HCT116 (cell line): ENCODE measurements around the gene SPARC. TPM values are rescaled to one million over a fixed set of nuclear protein-coding genes. Genes with fewer than 3 reads are reported as not detected.

Source experiments
- ATAC-seq: fragments of 200-7000 bp; cut with Tn5 transposase; 2 replicates; pipeline ENCODE4 v1.9.1; 2020; ENCODE audit warnings: mild to moderate bottlenecking, moderate library complexity
- BruUV-seq: library from RNA; stranded (reverse); fragments of 400-500 nt; replicated peaks from 2 replicates; lab custom pipeline; 2021; lab: Mats Ljungman, UMichigan
- CTCF ChIA-PET: fragments of 300-600 bp; sonication (Branson Sonifier 250); formaldehyde crosslinking; loops from one replicate; lab custom pipeline; 2021; ENCODE audit warnings: antibody characterized with exemption; lab: Charles Lee
- POLR2A ChIA-PET: fragments of 300-600, 350-600 bp; sonication (Branson Sonifier 250); formaldehyde crosslinking; loops from one replicate; lab custom pipeline; 2021; ENCODE audit warnings: antibody characterized with exemption; lab: Charles Lee
- RAD21 ChIA-PET, 2 experiments: fragments of 300-600 bp; sonication (Branson Sonifier 250); formaldehyde crosslinking; loops; one replicate each; lab custom pipeline; 2023; ENCODE audit warnings: low total read pairs in 2 of 2; ENCODE audit not compliant: uncharacterized antibody in 2 of 2, unreplicated experiment in 2 of 2, low non-redundant PET in 1 of 2; lab: Charles Lee
- DNase-seq: peaks from one replicate; pipeline ENCODE4 v3.0.0-alpha.2; 2010; ENCODE audit warnings: low read depth, low spot score
- H2AFZ ChIP-seq: fragments of 200-600 bp; shearing (Covaris generic), sonication (generic); 2 replicates; pipeline ENCODE4 v1.6.1; 2017; ENCODE audit warnings: low read depth, mixed run types, mixed read lengths, antibody characterized with exemption, low read length; ENCODE audit not compliant: poor library complexity, severe bottlenecking
- H3K27ac ChIP-seq: 2 replicates; pipeline ENCODE4 v1.5.1; 2012; ENCODE audit warnings: low read depth, low read length
- H3K27me3 ChIP-seq: fragments of 200-600 bp; sonication (generic); 2 replicates; pipeline ENCODE4 v1.6.1; 2016; ENCODE audit warnings: mixed run types, low read length, mixed read lengths; ENCODE audit not compliant: insufficient read depth
- H3K36me3 ChIP-seq, 2 experiments: fragments of 200-500 bp in 1 of 2; fragments of 200-600 bp in 1 of 2; sonication (Bioruptor generic) in 1 of 2; sonication (generic) in 1 of 2; 2 replicates each; pipeline versions ENCODE4 v1.5.1 to v1.6.1; 2014 to 2016; ENCODE audit warnings: low read length in 2 of 2, inconsistent platforms in 1 of 2, mixed read lengths in 1 of 2, mixed run types in 1 of 2; ENCODE audit not compliant: insufficient read depth in 2 of 2, control insufficient read depth in 1 of 2
- H3K4me1 ChIP-seq, 2 experiments: fragments of 200-600 bp in 1 of 2; sonication (generic) in 1 of 2; 2 replicates each; pipeline versions ENCODE4 v1.5.1 to v1.6.1; 2012 to 2017; ENCODE audit warnings: low read length in 2 of 2, inconsistent platforms in 1 of 2, mild to moderate bottlenecking in 1 of 2, mixed read lengths in 1 of 2, mixed run types in 1 of 2, moderate library complexity in 1 of 2; ENCODE audit not compliant: insufficient read depth in 2 of 2, control insufficient read depth in 1 of 2
- H3K4me2 ChIP-seq: fragments of 200-600 bp; sonication (generic); 2 replicates; pipeline ENCODE4 v1.6.1; 2017; ENCODE audit warnings: mixed run types, low read length, mixed read lengths
- H3K4me3 ChIP-seq, 2 experiments: fragments of 200-600 bp in 1 of 2; sonication (generic) in 1 of 2; replicated peaks in 1 of 2; 2 replicates each; pipeline ENCODE4 v1.5.1; 2011 to 2016; ENCODE audit warnings: low read length in 2 of 2, control low read depth in 1 of 2, low read depth in 1 of 2, mild to moderate bottlenecking in 1 of 2, mixed read lengths in 1 of 2, mixed run types in 1 of 2
- H3K79me2 ChIP-seq: fragments of 200-600 bp; sonication (generic); 2 replicates; pipeline ENCODE4 v1.6.1; 2017; ENCODE audit warnings: mild to moderate bottlenecking, mixed run types, low read length, moderate library complexity, mixed read lengths; ENCODE audit not compliant: insufficient read depth
- H3K9ac ChIP-seq: fragments of 200-600 bp; sonication (generic); 2 replicates; pipeline ENCODE4 v1.6.1; 2016; ENCODE audit warnings: low read length, mixed read lengths
- H3K9me2 ChIP-seq: fragments of 200-600 bp; sonication (generic), shearing (Covaris generic); 2 replicates; pipeline ENCODE4 v1.6.1; 2017; ENCODE audit warnings: mixed run types, mild to moderate bottlenecking, moderate library complexity; ENCODE audit not compliant: insufficient read depth
- H3K9me3 ChIP-seq, 2 experiments: fragments of 200-500 bp in 1 of 2; fragments of 200-600 bp in 1 of 2; sonication (Bioruptor generic) in 1 of 2; sonication (generic) in 1 of 2; 2 replicates each; pipeline ENCODE4 v1.6.1; 2014 to 2017; ENCODE audit warnings: low read length in 2 of 2, mixed read lengths in 2 of 2, inconsistent platforms in 1 of 2, low read depth in 1 of 2, mild to moderate bottlenecking in 1 of 2, mixed run types in 1 of 2, moderate library complexity in 1 of 2; ENCODE audit not compliant: control insufficient read depth in 1 of 2, insufficient read depth in 1 of 2
- H4K20me1 ChIP-seq: fragments of 200-600 bp; sonication (generic), shearing (Covaris generic); 2 replicates; pipeline ENCODE4 v1.6.1; 2017; ENCODE audit warnings: mixed run types, mild to moderate bottlenecking, moderate library complexity; ENCODE audit not compliant: insufficient read depth
- ATF3 ChIP-seq: IDR thresholded peaks from 2 replicates; pipeline ENCODE4 v1.6.1; 2012
- CBX3 ChIP-seq: IDR thresholded peaks from 2 replicates; pipeline ENCODE4 v1.6.1; 2012; ENCODE audit warnings: low read depth
- EGR1 ChIP-seq: IDR thresholded peaks from 2 replicates; pipeline ENCODE4 v1.6.1; 2012; ENCODE audit warnings: low read depth
- ELF1 ChIP-seq: IDR thresholded peaks from 2 replicates; pipeline ENCODE4 v1.6.1; 2012; ENCODE audit warnings: low read depth, borderline replicate concordance
- EZH2 ChIP-seq: fragments of 200-600 bp; sonication (generic); IDR thresholded peaks from 2 replicates; pipeline ENCODE4 v1.6.1; 2017; ENCODE audit warnings: antibody characterized with exemption, mixed run types
- EZH2phosphoT487 ChIP-seq: fragments of 200-600 bp; IDR thresholded peaks from 2 replicates; pipeline ENCODE4 v1.6.1; 2018; ENCODE audit warnings: antibody characterized with exemption, borderline replicate concordance
- FOSL1 ChIP-seq: IDR thresholded peaks from 2 replicates; pipeline ENCODE4 v1.6.1; 2012; ENCODE audit warnings: low read depth
- MAX ChIP-seq: IDR thresholded peaks from 2 replicates; pipeline ENCODE4 v1.6.1; 2012
- POLR2A ChIP-seq: IDR thresholded peaks from 2 replicates; pipeline ENCODE4 v1.7.0; 2011; ENCODE audit warnings: borderline replicate concordance; ENCODE audit not compliant: insufficient read depth, insufficient read length; ENCODE audit errors: extremely low read depth
- POLR2AphosphoS5 ChIP-seq: IDR thresholded peaks from 2 replicates; pipeline ENCODE4 v1.6.1; 2011; ENCODE audit warnings: mild to moderate bottlenecking, low read depth, low read length, moderate library complexity
- RAD21 ChIP-seq: IDR thresholded peaks from 2 replicates; pipeline ENCODE4 v1.6.1; 2012; ENCODE audit warnings: low read depth, mild to moderate bottlenecking
- REST ChIP-seq: IDR thresholded peaks from 2 replicates; pipeline ENCODE4 v1.6.1; 2012; ENCODE audit warnings: low read depth
- SIN3A ChIP-seq: IDR thresholded peaks from 2 replicates; pipeline ENCODE4 v1.6.1; 2012; ENCODE audit warnings: low read depth
- SP1 ChIP-seq: IDR thresholded peaks from 2 replicates; pipeline ENCODE4 v1.6.1; 2012; ENCODE audit warnings: low read depth
- SRF ChIP-seq: IDR thresholded peaks from 2 replicates; pipeline ENCODE4 v1.6.1; 2012; ENCODE audit warnings: low read depth
- ZNF274 ChIP-seq: fragments of 200-500 bp; sonication (Bioruptor generic); IDR thresholded peaks from 2 replicates; pipeline ENCODE4 v1.6.1; 2014; ENCODE audit warnings: mild to moderate bottlenecking, low read depth, low read length, inconsistent platforms
- intact Hi-C: fragments of 100-400 bp; cut with micrococcal nuclease; formaldehyde crosslinking; loops from 2 replicates; pipeline ENCODE4 v1.10.0; 2022
- total RNA-seq: library from RNA; stranded (reverse); gene quantifications from one replicate; pipeline ENCODE4 v1.2.1, GENCODE V29; 2021; ENCODE audit not compliant: unreplicated experiment
- TF ChIP-seq, protein P1 (sequence below): IDR thresholded peaks from 2 replicates; pipeline ENCODE4 v1.6.1; 2011; ENCODE audit warnings: mild to moderate bottlenecking, low read length, moderate library complexity; ENCODE audit not compliant: insufficient replicate concordance; ENCODE audit errors: extremely low read depth

SPARC gene
- total RNA-seq, 1 experiment from 2014 or later, result 3.0 TPM

GRCh38 chr5:151617383-151617840 lies 69.3 kb downstream of the SPARC start:
- CTCF ChIA-PET, result interaction anchor here (1.1 to 1.2 kb wide), 2 partner anchors 35 to 94 kb away, joined by 3 to 6 read pairs; no protein-coding TSS in a partner anchor
- Histone ChIP-seq H3K27me3 (peaks cover 9% of the 10 kb centered on the region; the same call in 1 of the 2 replicates), H3K36me3 (no peaks in the 10 kb centered on the region), H3K4me1 (peaks cover 33 to 52% of the 10 kb centered on the region in 2 experiments), H3K9ac (no peak overlapping the region), H3K9me3 (no peaks in the 10 kb centered on the region), H3K9me2 (no peaks in the 10 kb centered on the region), H4K20me1 (no peaks in the 10 kb centered on the region), H3K4me3 (no peak overlapping the region), H2AFZ (no peak overlapping the region), H3K27ac (no peak overlapping the region), H3K4me2 (0 out of 2 replicates have a peak overlapping the region, but pooled peaks have one; percentile 45), H3K79me2 (no peaks in the 10 kb centered on the region)
- DNase-seq, result no peak
- TF ChIP-seq ELF1 (no peak), RAD21 (no peak), CBX3 (no peak), EGR1 (no peak), SRF (no peak), EZH2phosphoT487 (no peak), EZH2 (no peak), POLR2A (no peak), POLR2AphosphoS5 (no peak), SIN3A (no peak), FOSL1 (no peak), SP1 (no peak), MAX (no peak), REST (no peak), ZNF274 (no peak), ATF3 (no peak)
- TF ChIP-seq, protein P1, sequence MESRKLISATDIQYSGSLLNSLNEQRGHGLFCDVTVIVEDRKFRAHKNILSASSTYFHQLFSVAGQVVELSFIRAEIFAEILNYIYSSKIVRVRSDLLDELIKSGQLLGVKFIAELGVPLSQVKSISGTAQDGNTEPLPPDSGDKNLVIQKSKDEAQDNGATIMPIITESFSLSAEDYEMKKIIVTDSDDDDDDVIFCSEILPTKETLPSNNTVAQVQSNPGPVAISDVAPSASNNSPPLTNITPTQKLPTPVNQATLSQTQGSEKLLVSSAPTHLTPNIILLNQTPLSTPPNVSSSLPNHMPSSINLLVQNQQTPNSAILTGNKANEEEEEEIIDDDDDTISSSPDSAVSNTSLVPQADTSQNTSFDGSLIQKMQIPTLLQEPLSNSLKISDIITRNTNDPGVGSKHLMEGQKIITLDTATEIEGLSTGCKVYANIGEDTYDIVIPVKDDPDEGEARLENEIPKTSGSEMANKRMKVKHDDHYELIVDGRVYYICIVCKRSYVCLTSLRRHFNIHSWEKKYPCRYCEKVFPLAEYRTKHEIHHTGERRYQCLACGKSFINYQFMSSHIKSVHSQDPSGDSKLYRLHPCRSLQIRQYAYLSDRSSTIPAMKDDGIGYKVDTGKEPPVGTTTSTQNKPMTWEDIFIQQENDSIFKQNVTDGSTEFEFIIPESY, result no peak
- POLR2A ChIA-PET, result interaction anchor here (1.0 kb wide), 1 partner anchor 19 kb away, joined by 4 read pairs; no protein-coding TSS in a partner anchor
- RAD21 ChIA-PET, result interaction anchor here in 1 of 2 experiments (1.2 kb wide), 1 partner anchor 35 kb away, joined by 3 read pairs; no protein-coding TSS in a partner anchor
- intact Hi-C loops, result no loop called here
- no TSS peak for BruUV-seq
- ATAC-seq, result no peak
